ENCODE data around the gene MEF2B.
A peak's percentile ranks its signal among the peaks of the same experiment; 100 is the strongest.

Gene MEF2B

DNA sequence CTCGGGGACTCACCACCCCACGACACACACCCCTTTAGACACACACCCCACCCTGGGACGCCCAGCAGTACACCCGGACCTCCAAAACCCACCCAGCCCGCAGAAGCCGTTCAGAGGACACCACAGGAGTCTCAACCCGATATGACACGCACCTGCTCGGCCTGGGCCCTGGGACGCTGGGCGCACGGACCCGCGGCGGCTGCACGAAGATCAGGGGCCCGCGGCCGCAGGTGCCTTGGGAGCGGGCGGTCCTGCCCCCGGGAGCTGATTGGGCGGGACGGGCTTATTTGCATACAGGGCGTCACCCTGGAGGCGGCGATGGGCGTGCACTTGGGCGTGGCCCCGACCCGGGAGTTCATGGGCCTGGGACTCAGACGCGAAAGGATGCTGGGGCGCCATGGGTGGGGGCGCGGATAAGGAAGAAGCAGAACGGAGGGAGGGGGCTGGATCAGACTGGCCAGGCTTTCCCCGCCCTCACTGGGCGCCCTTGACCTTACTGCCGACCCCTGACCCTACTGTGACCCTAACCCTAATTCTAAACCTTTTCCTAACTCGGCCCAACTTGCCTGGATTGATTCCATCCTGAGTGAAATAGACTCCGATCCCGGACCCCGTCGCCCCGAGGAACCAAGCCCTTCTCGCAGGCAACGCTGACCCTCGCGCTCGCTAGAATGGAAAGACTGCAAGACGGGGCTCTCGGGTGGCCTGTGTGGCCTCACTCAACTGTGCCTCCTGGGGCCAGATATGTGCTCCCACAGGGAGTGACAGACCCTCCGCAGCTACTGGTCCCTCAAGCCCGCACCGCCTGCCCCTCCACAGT is at the start of gene MEF2B:
Gene MEF2B (minus strand): TSS at position 211 of the 820 bp plus-strand sequence. CDS start 19,528 bp downstream, outside the sequence.
- DNase-seq: peak in 33 of 51 donors; percentile 1 to 76 (median 23)

DNA sequence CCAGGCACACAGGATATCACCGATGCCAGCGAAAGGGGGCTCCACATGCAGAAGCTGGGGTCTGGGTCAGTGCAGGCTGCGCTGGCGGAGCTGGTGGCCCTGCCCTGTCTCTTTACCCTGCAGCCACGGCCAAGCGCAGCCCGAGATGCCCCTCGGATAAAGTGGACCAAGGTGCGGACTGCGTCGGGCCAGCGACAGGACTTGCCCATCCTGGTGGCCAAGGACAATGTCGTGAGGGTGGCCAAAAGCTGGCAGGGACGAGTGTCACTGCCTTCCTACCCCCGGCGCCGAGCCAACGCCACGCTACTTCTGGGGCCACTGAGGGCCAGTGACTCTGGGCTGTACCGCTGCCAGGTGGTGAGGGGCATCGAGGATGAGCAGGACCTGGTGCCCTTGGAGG is 48.8 kb upstream of the MEF2B start:
- DNase-seq: no peak

DNA sequence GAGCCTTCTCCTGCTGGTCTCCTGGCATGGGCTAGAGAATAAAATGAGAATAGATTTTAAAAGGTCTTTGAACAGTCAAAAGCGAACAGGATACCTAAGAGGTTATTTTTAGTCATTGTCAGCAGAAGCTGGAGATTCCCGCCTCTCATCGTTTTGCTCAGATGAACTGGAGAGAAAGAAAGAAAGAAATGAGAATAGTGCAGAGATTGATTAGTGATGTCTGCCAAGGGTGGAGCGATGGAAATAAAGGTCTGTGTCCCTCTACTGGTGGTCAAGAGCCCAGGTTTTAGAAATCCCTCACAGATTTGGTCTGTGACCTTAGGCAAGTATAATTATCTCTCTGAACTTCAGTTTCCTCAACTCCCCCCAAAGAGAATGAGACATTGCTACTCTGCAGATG is 47.0 kb upstream of the MEF2B start:
- DNase-seq: no peak

DNA sequence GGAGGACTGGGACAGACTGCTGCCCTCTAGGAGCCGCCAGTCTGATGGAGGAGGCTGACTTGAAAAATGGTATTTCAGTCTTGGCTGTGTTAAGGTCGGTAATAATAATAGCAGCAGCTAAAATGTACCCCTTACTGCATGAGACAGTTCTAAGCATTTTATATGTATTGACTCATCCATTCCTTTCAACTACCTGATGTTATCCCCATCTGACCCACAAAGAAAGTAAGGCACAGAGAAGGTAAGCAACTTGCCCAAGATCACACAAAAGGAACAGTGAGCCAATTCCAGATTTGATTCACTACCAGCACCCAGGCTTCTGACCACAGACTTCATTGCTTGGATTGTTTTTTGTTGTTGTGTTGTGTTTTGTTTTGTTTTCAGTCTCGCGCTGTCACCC is 45.7 kb upstream of the MEF2B start:
- no peak for DNase-seq

DNA sequence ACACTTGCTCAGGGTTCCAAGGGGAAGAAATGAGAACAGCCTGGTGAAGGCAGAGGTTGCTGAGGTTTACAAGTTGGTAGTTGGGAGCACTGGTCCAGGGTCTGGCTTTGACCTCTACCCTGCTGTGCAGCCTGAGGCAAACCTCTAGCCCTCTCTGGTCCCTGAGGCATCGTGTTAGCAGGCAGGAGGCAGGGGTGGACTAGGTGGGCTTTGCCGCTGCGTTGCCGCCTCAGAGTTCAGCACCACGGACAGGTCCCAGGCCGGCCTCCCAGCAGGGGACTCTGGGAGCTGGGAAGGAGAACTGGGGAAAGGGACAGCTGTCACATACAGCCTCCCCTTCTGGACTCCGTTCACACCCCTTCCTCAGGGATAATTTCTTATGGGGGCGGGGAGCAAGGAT is 44.8 kb upstream of the MEF2B start:
- peak in 3 of 51 donors; percentile 3 to 17 (median 16) for DNase-seq

DNA sequence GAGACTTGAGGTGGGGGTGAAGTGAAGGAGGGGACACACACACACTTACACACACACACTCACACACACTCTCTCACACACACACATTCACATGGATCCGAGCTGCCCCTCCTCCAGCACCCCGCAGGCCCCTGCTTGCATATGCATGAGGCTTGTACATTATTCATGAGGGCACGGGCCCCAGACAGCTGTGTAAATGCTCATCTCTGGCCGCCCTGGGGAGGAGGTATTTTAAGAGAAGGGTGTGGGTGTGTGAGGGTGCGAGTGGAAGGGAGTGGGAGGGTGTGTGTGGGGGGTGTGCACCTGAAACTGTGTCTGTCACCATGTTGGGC is 44.1 kb upstream of the MEF2B start:
- DNase-seq: peak in 2 of 51 donors; percentile 14 to 74

DNA sequence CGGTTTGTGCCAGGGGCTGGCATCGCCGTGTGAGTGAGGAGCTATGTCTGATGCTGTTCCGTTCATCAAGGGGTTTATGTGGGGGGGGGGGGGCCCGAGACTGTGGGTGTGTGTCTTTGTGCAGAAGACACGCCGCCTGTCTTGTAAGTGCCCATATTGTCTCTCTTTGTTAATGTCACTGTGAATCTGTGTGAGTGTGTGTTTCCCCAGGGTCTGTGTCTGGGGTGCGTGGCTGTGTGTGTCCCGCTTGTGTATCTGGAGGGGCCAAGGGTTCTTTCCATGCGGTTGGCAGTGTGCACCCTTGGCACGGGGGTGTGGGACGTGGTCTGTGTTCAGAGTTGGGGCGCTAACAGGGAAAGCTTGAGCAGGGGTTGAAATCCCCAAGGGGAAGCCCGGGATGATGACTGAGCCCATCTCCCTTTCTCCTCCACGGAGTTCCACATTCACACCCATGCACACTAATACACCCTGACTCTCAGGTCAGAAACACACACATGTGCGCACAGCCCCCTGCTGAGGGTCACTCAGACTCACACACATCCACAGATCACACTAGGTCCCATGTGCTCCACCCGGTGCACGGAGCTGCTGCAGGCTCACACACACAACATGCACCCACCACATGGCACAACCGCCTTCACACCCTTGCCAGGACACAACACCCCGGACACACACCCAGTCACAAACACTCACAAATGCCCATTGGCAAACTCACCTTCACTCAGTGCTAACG is 43.5 kb upstream of the MEF2B start:
- peak in 7 of 51 donors; percentile 5 to 74 (median 13) for DNase-seq

DNA sequence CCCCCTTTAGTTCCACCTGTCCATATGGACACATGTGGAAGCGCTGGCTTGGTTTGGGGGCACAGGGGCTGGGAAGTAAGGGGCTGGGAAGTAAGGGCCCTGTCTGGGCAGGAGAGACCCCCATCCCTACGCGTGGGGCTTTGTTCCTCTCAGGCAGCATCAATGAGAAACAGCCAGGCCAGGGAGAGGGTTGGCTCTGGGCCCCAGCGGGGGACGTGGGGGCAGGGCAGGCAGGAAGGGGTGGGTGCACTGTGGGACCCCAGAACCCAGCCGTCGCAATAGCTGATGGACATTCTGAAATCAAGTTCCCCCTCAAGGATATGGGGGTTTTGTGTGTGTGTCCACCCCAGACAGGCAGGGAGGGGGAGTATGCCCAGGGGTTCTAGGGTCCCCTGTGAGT is 42.9 kb upstream of the MEF2B start:
- no peak for DNase-seq

DNA sequence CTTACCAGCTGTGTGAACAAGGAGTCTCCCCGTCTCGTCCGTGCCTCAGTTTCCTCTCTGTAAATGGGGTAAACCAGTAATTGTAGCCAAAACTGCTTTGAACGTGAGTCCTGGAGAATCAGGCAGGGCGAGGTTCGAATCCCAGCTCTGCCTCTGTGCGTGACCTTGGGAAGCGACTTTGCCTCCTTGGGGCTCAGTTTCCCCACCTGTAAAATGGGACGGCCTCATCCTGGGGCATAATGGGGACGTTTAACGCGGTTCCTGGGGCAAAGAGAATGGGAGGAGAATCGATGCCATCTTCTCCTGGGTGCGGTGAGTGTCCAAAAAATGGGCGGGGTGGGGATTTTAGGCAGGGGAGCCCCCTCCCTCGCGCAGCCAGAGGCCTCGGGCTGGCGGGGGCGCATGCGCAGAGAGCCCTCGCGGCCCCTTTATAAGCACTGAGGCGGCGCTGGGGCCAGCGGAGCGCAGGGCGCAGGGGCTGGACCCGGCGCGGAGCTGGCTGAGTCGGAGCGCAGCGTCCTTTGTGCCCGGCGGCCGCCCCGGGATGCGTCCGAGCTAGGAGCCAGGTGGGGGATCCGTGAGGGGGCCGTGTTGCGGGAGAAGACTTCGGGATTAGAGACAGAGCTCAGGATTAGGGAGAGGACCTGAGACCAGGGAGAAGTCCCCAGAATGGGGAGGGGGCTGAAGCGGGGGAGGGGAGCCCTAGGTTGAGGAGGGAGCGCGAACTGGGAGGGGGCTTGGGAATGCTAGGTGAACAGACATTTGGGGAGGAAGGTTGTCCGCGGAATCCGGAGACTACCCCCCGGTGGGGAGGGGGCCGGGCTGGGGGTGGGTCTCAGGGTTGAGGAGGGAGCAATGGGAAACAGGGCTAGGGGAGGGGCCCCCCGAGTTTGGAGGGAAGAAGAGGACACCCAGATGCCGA is 41.7 kb upstream of the MEF2B start, which contains the start of gene NCAN:
Gene NCAN (plus strand): TSS at position 460 of the 922 bp plus-strand sequence. CDS start 4,996 bp downstream, outside the sequence.
- DNase-seq: peak in 31 of 51 donors; percentile 6 to 70 (median 26)

DNA sequence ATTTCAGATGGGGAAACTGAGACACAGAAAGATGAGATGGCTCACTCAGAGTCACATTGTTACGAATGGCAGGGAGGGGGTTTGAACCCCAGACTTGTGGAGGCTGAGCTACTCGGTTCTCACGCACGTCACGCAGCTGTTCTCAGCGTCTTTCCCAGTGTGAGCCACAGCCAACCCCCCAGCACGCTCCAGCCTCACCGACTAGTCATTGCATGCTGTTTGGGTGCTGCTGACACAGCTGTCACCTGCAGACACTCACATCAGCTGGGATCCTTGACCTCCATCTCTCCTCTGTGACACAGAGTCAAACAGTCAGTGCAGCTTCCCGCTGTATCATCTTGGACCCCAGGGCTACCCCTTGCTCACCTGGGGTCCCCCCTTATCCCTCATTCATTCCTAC is 39.3 kb upstream of the MEF2B start:
- no peak for DNase-seq

DNA sequence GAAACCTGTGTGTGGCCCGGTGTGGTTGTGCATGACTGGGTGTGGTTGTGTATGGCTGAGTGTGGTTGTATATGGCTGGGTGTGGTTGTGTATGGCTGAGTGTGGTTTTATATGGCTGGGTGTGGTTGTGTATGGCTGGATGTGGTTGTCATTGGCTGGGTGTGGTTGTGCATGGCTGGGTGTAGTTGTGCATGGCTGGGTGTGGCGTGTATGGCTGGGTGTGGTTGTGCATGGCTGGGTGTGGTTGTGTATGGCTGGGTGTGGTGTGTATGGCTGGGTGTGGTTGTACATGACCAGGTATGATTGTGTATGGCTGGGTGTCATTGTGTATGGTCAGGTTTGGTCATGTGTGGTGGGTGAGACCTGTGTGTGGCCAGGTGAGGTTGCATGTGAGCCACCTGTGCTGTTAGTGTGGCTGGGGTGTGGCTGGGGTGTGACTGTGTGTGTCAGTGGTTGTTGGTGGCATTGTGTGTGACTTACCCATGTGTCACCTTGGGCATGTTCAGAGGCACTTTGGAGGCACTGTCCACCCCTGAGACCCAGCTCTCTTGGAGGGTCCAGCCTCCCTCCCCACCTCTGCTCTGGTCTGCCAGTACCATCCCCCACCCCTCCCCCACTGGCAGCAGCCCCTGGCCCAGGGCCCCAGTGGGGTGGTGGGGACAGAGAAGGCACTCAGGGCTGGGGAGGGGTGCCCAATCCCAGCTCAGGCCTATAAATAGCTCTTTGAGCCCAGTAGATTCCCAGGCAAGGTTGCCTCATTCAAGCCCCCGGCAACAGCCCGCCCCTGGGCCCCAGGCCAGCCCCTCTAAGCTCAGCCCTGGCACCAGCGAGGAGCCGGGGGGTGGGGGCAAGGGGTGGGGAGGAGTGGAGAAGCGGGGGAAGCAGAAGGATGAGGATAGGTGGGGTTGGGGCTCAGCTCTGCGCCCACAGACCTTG is 37.8 kb upstream of the MEF2B start:
- peak in 37 of 51 donors; percentile 14 to 84 (median 62) for DNase-seq

DNA sequence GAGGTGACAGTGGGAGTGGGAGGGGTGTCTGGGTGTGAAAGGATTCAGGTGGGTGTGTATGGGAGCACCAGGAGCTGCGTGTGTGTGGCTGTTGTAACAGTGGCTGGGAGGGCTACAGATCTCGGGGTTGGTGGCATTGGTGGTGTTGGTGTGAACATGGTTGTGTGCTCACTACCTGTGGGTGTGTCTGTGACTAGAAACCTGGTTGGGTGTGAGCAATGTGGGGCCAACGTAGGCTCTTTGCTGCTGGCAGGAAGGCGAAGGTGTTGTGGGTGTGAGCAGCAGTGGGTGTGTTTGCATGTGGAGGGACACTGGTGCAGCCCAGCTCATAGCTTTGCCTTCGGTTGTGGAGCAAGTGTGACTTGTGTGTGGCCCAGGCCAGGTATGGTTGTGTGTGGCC is 36.9 kb upstream of the MEF2B start:
- DNase-seq: no peak

DNA sequence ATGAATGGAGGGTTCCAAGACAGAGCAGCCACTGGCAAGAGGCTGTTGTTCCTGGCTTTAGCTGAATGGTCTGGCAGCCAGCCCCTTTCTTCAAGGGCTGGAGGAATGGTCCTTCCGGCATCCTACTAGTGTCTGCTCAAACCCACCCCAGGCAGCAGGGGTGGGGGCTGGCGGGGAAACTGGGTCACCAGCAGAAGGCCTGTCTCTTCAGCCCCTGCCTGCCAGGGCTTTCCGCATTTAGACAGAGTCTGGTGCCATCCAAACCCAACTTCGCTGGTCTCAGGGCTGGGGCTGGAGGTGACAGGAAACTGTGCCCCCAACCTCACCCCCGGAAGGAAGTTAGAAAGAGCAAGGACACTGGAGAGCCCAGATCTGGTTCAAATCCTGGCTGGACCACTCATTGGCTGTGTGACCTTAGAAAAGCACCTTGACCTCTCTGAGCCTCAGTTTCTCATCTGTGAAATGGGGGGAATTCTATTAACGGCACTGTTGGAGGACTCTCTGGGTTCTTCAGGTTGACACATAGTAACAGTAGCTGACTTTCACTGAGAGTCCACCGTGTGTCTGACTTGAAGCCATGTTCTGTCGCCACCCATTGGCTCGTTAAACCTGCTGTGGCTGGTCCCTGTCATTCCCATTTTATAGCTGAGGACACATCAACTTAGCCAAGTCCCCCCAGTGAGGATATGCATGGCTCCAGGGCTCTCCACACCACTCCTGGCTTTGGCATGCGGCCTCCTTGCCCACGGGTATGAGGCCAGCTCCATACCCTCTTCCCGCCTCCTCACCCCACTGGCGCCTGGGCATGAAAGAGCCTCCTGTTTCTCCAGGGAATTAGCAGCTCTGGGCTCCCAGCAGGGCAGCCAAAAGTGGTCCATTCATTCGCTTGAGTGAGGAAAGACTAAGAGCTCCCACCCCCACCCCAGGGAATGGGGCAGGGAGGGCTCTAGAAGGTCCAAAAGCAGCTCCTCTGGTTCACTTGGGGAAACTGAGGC is 35.6 kb upstream of the MEF2B start:
- DNase-seq: peak in 40 of 51 donors; percentile 7 to 87 (median 52)

DNA sequence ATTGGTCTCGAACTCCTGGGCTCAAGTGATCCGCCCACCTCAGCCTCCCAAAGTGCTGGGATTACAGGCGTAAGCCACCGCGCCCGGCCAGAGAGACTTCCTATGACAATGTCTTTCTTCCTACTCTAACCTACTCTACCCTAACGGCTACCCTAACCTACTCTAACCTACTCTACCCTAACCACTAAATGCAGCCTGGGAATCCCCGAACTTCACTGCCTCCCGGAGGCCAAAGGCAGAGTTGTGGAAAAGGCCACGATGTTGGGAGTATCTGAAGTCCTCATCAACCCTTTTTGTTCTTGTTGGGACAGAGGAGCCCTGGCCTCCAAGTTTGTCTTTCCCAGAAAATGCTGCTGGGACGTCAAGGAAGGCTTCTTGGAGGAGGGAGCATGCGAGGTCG is 34.1 kb upstream of the MEF2B start:
- DNase-seq: no peak

DNA sequence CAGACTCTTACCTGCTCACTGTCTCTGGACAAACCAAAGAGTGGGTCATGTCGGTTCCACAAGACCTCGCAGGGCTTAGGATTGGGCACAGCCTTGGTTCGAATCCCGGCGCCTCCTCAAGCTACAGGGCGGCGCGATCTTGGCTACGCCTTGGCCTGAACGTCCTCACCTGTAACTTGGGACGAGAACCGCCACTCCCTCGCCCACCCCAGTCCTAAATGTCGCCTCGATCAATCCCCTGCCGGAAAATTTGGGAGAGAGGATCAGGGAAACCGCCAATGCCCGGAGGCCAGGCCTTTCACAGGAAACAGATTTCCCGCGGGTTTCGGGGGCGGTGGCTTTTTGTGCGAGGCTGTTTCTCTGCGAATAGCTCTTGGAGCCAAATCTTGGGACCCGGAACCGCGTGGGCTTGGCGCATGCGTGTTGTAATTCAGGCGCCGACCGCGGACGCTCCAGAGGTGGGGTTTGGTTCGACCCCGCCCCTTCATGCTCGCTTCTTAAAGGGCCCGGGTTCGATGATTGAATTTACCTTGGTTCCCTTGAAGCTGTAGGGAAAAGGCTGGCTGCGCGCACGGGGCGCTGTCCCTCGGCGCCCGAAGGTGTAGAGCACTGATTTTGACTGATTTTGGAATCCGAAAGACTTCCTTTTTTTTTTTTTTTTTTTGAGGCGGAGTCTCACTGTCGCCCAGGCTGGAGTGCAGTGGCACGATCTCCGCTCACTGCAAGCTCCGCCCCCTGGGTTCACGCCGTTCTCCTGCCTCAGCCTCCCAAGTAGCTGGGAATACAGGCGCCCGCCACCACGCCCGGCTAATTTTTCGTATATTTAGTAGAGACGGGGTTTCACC is 33.2 kb upstream of the MEF2B start, which contains the start of gene NR2C2AP:
Gene NR2C2AP (minus strand): TSS at position 403 of the 845 bp plus-strand sequence. CDS start 354 bp downstream, at position 49.
- DNase-seq: peak; percentile 23 to 91 (median 83)

DNA sequence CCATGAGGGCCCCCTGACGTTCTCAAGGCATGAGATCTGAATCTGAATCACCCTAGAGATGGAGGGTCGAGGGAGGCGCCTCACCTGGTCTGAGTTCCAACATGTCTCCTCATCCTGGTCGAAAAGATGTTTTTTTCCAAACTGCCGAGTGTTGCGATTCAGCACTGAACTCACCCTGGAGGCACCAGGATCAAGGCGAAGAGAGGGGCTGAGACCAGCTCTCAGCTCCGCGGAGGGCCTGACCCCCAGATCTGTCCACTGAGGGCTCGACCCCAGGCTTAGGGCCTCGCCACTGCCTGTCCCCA is 32.6 kb upstream of the MEF2B start:
- peak in 1 of 51 donors; percentile 36 for DNase-seq

DNA sequence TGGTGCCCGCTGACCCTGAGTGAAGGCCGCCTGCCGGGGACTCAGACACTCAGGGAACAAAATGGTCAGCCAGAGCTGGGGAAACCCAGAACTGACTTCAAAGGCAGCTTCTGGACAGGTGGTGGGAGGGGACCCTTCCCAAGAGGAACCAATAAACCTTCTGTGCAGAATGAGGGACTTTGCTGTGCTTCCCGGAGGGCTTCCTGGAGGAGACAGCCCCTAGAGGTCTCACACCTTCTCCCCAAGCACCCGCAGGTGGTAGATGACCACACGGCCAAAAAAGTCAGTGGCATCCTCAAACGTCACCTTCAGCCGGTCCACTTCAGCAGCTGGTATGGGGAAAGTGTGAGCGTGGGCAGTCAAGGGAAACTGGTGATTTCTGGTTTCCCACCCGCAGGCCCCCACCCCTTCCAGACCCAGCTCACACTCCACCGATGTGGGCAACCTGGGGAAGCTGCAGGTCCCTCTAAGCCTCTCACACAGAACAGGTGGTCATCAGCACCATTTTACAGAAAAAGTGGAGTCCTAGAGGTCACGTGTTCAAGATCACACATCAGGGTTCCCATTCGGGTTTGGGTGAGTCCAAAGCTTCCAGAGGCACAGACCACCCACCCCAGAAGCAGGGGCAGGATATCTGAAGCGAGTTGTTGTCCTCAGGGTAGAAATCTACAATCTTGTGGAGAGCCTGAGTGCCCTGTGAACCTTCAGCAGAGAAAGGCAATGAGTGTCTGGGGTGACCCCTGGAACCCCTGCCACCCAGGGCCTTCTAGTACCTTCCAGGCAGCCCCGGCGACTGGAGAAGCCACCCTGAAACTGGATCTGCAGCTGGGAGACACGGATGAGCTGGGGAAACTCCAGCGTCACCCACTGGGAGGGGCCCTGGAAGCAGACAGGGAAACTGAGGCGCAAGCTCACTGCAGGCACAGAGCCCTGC is 31.9 kb upstream of the MEF2B start:
- DNase-seq: no peak
